ENCODE data around the gene TXN2.
A peak's percentile ranks its signal among the peaks of the same experiment; 100 is the strongest.

Gene TXN2

GRCh38 chr22:36514766-36515165 is 33.3 kb upstream of the TXN2 start:
- Mint-ChIP-seq H3K36me3 (ENCODE audit: low read depth) (peaks cover 83% of the 10 kb centered on the region), H3K9me3 (no peaks in the 10 kb centered on the region), H3K27me3 (ENCODE audit: low read depth) (no peaks in the 10 kb centered on the region), H3K4me1 (no peaks in the 10 kb centered on the region), H3K27ac (no peak overlapping the region), H3K4me3 (no peak overlapping the region)
- TF ChIP-seq CTCF (IDR thresholded peaks at IDR 0.05; ENCODE audit: unreplicated experiment in 3 of 3): no peak

GRCh38 chr22:36512991-36513390 is 31.6 kb upstream of the TXN2 start:
- H3K4me3 Mint-ChIP-seq: no peak overlapping the region
- H3K4me1 Mint-ChIP-seq: no peaks in the 10 kb centered on the region
- H3K27me3 Mint-ChIP-seq (ENCODE audit: low read depth): no peaks in the 10 kb centered on the region

GRCh38 chr22:36512333-36512732 is 30.9 kb upstream of the TXN2 start:
- Mint-ChIP-seq H3K4me1 (peaks cover 4% of the 10 kb centered on the region), H3K27ac (no peak overlapping the region)

More at GRCh38 chr22:36512991-36513390, 31.6 kb upstream of the TXN2 start:
- no peak for TF ChIP-seq CTCF (IDR thresholded peaks at IDR 0.05; ENCODE audit: unreplicated experiment in 3 of 3)
- Mint-ChIP-seq H3K36me3 (ENCODE audit: low read depth) (peaks cover 69% of the 10 kb centered on the region), H3K27ac (no peak overlapping the region), H3K9me3 (no peaks in the 10 kb centered on the region)

GRCh38 chr22:36510966-36511881 is 29.8 kb upstream of the TXN2 start:
- Mint-ChIP-seq H3K9me3 (no peaks in the 10 kb centered on the region), H3K36me3 (ENCODE audit: low read depth) (peaks cover 53% of the 10 kb centered on the region), H3K4me3 (no peak overlapping the region), H3K27me3 (ENCODE audit: low read depth) (no peaks in the 10 kb centered on the region), H3K27ac (no peak overlapping the region), H3K4me1 (peaks cover 6% of the 10 kb centered on the region)
- TF ChIP-seq CTCF (IDR thresholded peaks at IDR 0.05; ENCODE audit: unreplicated experiment in 3 of 3): peak; percentile 61 to 69 (median 69)

More at GRCh38 chr22:36512333-36512732, 30.9 kb upstream of the TXN2 start:
- Mint-ChIP-seq H3K9me3 (no peaks in the 10 kb centered on the region), H3K27me3 (ENCODE audit: low read depth) (no peaks in the 10 kb centered on the region), H3K36me3 (ENCODE audit: low read depth) (peaks cover 64% of the 10 kb centered on the region), H3K4me3 (no peak overlapping the region)
- no peak for TF ChIP-seq CTCF (IDR thresholded peaks at IDR 0.05; ENCODE audit: unreplicated experiment in 3 of 3)

- no peak overlapping the region for H3K27ac Mint-ChIP-seq
- no peak for TF ChIP-seq CTCF (IDR thresholded peaks at IDR 0.05; ENCODE audit: unreplicated experiment in 3 of 3)
- peaks cover 44% of the 10 kb centered on the region for H3K36me3 Mint-ChIP-seq (ENCODE audit: low read depth)
- peaks cover 6% of the 10 kb centered on the region for H3K4me1 Mint-ChIP-seq
- no peaks in the 10 kb centered on the region for H3K27me3 Mint-ChIP-seq (ENCODE audit: low read depth)
- no peaks in the 10 kb centered on the region for H3K9me3 Mint-ChIP-seq
- H3K4me3 Mint-ChIP-seq: no peak overlapping the region
Observed at GRCh38 chr22:36510384-36510783, 28.9 kb upstream of the TXN2 start.

All from nephron (organoid).